Measurements from ENCODE around the gene DPP10.

DPP10 gene

DNA sequence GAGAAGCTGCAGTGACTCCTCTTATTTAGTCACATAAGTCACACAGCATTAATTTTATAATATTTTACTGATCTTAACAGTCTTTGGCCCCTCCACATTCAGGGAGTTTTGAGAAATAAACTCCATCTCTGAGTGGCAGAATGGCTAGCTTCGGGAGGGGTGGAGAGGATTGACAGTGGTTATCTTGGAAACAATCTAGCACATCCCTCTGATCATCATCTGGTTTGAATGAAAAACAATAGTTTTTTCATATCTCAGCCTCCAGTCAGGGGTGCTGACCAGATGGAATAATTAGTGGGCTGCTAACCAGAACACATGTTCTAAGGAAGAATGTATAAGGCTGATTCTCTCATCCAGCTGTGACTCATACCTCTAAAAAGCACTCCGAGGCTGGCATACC, 477.5 kb downstream of the DPP10 start:
- H3K4me3 ChIP-seq (ENCODE audit: insufficient read length, low read depth), result no peak overlapping the region
- TF ChIP-seq SUZ12 (IDR thresholded peaks at IDR 0.05; ENCODE audit: extremely low read depth, insufficient read depth, insufficient read length), result no peak
- no peak for TF ChIP-seq YY1 (IDR thresholded peaks at IDR 0.05; ENCODE audit: insufficient read depth, insufficient read length)
- no peak for TF ChIP-seq ZNF274 (IDR thresholded peaks at IDR 0.05; ENCODE audit: low read depth, low read length)
- no peak overlapping the region for H3K9ac ChIP-seq (ENCODE audit: insufficient read length, low read depth)
- H3K9me3 ChIP-seq (ENCODE audit: insufficient read depth, low read length), result no peaks in the 10 kb centered on the region
- DNase-seq (ENCODE audit: low read depth, low spot score), result no peak
- no peaks in the 10 kb centered on the region for H3K27me3 ChIP-seq (ENCODE audit: insufficient read depth, insufficient read length)
- H3K36me3 ChIP-seq (ENCODE audit: insufficient read depth, insufficient read length, low read length), result no peaks in the 10 kb centered on the region
- no peaks in the 10 kb centered on the region for H3K4me1 ChIP-seq (ENCODE audit: insufficient read depth, insufficient read length)

DNA sequence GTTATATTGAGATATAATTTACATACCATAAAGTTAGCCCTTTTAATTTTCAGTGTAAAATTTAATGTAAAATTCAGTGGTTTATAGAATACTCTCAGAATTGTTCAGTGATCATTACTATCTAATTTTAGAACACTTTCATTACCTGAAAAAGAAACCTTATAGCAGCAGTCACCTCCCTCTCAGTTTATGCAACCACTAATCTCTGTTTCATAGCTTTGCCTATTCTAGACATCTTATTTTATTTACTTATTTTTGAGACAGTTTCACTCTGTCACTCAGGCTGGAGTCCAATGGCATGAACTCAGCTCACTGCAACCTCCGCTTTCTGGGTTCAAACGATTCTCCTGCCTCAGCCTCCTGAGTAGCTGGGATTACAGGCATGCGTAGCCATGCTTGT, 479.6 kb downstream of the DPP10 start:
- H3K9me3 ChIP-seq (ENCODE audit: insufficient read depth, low read length), result no peaks in the 10 kb centered on the region
- no peaks in the 10 kb centered on the region for H3K4me1 ChIP-seq (ENCODE audit: insufficient read depth, insufficient read length)
- no peaks in the 10 kb centered on the region for H3K27me3 ChIP-seq (ENCODE audit: insufficient read depth, insufficient read length)
- TF ChIP-seq YY1 (IDR thresholded peaks at IDR 0.05; ENCODE audit: insufficient read depth, insufficient read length) (no peak), SUZ12 (IDR thresholded peaks at IDR 0.05; ENCODE audit: extremely low read depth, insufficient read depth, insufficient read length) (no peak), ZNF274 (IDR thresholded peaks at IDR 0.05; ENCODE audit: low read depth, low read length) (no peak)
- no peak for DNase-seq (ENCODE audit: low read depth, low spot score)
- H3K36me3 ChIP-seq (ENCODE audit: insufficient read depth, insufficient read length, low read length), result no peaks in the 10 kb centered on the region
- no peak overlapping the region for H3K9ac ChIP-seq (ENCODE audit: insufficient read length, low read depth)
- no peak overlapping the region for H3K4me3 ChIP-seq (ENCODE audit: insufficient read length, low read depth)

DNA sequence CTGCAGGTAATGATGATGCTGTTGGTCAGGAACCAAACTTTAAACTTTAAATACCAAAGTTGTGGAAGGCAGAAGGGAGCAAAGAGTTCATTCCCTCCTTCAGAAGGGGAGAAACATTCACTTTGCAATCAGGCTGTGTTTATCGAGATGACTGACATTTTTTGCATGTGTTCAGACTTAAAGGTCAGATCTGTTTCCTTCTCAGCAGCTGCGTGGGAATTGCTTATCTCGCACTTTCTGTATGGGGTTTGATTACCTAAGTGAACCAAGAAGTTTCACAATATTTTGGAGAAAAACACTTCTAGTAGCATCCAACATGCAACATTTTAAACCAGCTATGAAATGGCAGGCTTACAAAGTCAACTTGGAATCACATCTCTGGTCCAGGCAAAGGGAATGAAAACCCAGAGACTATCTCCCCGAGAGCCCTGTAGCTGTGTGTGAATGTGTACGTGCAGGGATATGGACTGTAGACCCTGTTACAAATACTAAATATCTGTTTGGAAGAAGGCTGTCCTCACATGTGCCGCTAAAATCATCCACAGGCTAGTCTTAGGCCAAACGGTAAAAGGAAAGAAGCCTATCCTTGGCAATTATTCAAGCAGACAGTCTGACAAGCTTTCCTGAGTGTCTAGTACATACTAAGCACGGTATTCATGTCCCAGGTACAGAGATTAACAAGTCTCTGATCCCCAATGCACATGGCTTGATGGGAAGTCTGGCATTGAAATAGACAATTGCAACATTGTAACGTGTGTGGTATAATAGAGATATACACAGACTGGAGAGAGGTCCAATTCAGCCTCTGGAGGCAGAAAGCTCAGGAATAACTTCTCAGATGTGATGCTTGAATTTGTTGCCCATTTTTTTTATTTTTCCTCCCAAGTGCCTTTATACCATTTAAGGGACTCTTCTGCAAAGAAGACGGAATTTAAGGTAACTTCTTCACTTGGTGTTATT, 483.1 kb downstream of the DPP10 start:
- no peak overlapping the region for H3K9ac ChIP-seq (ENCODE audit: insufficient read length, low read depth)
- no peak overlapping the region for H3K4me3 ChIP-seq (ENCODE audit: insufficient read length, low read depth)
- H3K4me1 ChIP-seq (ENCODE audit: insufficient read depth, insufficient read length), result no peaks in the 10 kb centered on the region
- DNase-seq (ENCODE audit: low read depth, low spot score), result no peak
- TF ChIP-seq ZNF274 (IDR thresholded peaks at IDR 0.05; ENCODE audit: low read depth, low read length) (no peak), YY1 (IDR thresholded peaks at IDR 0.05; ENCODE audit: insufficient read depth, insufficient read length) (no peak), SUZ12 (IDR thresholded peaks at IDR 0.05; ENCODE audit: extremely low read depth, insufficient read depth, insufficient read length) (no peak)
- no peaks in the 10 kb centered on the region for H3K27me3 ChIP-seq (ENCODE audit: insufficient read depth, insufficient read length)
- peaks cover 18% of the 10 kb centered on the region; the same call in 1 of the 2 replicates for H3K9me3 ChIP-seq (ENCODE audit: insufficient read depth, low read length)
- H3K36me3 ChIP-seq (ENCODE audit: insufficient read depth, insufficient read length, low read length), result no peaks in the 10 kb centered on the region

DNA sequence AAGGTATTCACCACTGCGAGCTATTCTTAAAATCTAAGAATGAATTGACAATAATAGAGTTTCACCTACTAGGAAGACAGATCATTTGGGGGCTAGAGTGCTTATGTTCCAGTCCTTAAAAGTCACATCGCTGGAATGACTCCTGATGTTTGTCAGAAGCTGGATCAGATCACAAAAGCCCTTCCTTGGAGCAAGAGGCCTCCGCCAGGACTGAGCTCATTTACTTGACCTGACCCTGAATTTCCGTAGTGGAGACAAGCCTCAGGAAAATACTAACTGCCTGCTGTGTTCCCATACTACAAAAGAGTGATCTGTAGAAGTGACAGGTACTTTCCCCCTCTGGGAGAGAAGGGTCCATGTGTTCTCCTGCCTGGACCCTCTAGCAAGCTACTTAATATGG, 483.9 kb downstream of the DPP10 start:
- TF ChIP-seq ZNF274 (IDR thresholded peaks at IDR 0.05; ENCODE audit: low read depth, low read length) (no peak), YY1 (IDR thresholded peaks at IDR 0.05; ENCODE audit: insufficient read depth, insufficient read length) (no peak), SUZ12 (IDR thresholded peaks at IDR 0.05; ENCODE audit: extremely low read depth, insufficient read depth, insufficient read length) (no peak)

DNA sequence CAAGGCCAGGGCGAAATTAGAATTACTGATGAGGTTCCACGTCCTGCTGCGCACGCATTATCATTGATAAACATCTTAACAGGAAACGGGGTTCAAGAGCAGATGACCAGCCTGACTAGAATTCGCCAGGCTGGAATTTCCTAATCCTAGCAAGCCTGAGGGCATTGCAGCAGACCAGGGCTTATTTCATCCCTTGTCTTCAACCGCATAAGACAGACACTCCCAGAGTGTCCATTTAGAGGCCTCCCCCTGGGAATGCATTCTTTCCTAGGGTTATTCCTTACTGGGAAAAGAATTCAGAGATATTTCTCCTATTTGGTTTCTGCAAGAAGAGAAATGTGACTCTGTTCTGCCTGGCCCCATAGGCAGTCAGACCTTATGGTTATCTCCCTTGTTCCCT, 486.8 kb downstream of the DPP10 start:
- TF ChIP-seq YY1 (IDR thresholded peaks at IDR 0.05; ENCODE audit: insufficient read depth, insufficient read length) (no peak), SUZ12 (IDR thresholded peaks at IDR 0.05; ENCODE audit: extremely low read depth, insufficient read depth, insufficient read length) (no peak), ZNF274 (IDR thresholded peaks at IDR 0.05; ENCODE audit: low read depth, low read length) (no peak)
- no peak overlapping the region for H3K9ac ChIP-seq (ENCODE audit: insufficient read length, low read depth)
- H3K9me3 ChIP-seq (ENCODE audit: insufficient read depth, low read length), result peaks cover 18% of the 10 kb centered on the region; the same call in 1 of the 2 replicates
- no peaks in the 10 kb centered on the region for H3K27me3 ChIP-seq (ENCODE audit: insufficient read depth, insufficient read length)
- H3K4me1 ChIP-seq (ENCODE audit: insufficient read depth, insufficient read length), result no peaks in the 10 kb centered on the region
- DNase-seq (ENCODE audit: low read depth, low spot score), result no peak
- H3K36me3 ChIP-seq (ENCODE audit: insufficient read depth, insufficient read length, low read length), result no peaks in the 10 kb centered on the region
- H3K4me3 ChIP-seq (ENCODE audit: insufficient read length, low read depth), result no peak overlapping the region

More for the DNA sequence above, 483.9 kb downstream of the DPP10 start:
- H3K4me1 ChIP-seq (ENCODE audit: insufficient read depth, insufficient read length), result no peaks in the 10 kb centered on the region
- no peaks in the 10 kb centered on the region for H3K27me3 ChIP-seq (ENCODE audit: insufficient read depth, insufficient read length)
- no peak for DNase-seq (ENCODE audit: low read depth, low spot score)
- H3K4me3 ChIP-seq (ENCODE audit: insufficient read length, low read depth), result no peak overlapping the region
- H3K36me3 ChIP-seq (ENCODE audit: insufficient read depth, insufficient read length, low read length), result no peaks in the 10 kb centered on the region
- peaks cover 18% of the 10 kb centered on the region; the same call in 1 of the 2 replicates for H3K9me3 ChIP-seq (ENCODE audit: insufficient read depth, low read length)
- no peak overlapping the region for H3K9ac ChIP-seq (ENCODE audit: insufficient read length, low read depth)

DNA sequence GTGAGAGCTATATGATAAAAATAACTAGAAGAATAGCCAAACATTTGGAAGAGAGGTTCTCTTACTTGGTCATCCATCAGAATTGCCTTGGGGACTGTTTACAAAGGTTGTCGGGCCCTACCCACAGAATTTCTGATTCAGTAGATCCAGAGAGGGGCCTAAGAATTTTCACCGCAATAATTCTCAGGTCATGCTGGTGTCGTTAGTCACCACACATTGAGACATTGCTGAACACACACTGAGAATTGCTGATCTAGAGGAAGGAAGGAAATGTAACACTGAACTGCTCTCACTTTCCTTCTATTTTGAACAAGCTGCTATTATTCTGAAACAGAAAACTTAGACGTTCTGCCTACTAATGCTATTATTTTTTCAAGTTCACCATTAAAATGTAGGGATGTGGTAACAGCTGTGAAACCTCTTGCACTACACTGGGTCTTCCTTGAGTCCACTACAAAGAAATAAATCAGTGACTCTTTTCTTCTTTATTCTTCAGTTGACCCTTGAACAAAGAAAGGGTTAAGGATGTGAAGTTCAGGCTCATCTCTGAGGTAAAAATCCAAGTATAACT, 491.3 kb downstream of the DPP10 start:
- H3K4me3 ChIP-seq (ENCODE audit: insufficient read length, low read depth), result no peak overlapping the region
- DNase-seq (ENCODE audit: low read depth, low spot score), result no peak

DNA sequence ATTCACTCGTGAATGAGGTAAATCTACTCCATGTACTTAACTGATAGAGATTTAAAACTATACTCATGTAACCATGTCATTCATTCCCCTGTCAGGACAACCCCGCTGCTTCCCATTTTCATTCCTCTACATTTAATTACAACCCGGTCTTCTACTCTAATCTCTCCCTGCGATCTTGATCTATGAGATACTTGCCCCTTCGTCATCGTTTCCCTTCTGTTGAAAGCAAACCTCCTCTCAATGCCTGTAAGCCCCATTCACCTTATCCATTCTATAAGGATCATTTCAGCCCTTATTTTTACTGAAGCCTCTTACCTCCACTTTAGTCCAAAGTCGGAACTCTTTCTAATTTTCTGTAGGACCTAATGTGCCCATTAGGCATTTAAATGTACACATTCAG, 492.6 kb downstream of the DPP10 start:
- H3K27me3 ChIP-seq (ENCODE audit: insufficient read depth, insufficient read length), result no peaks in the 10 kb centered on the region
- no peaks in the 10 kb centered on the region for H3K9me3 ChIP-seq (ENCODE audit: insufficient read depth, low read length)
- no peak for TF ChIP-seq SUZ12 (IDR thresholded peaks at IDR 0.05; ENCODE audit: extremely low read depth, insufficient read depth, insufficient read length)
- no peak for TF ChIP-seq YY1 (IDR thresholded peaks at IDR 0.05; ENCODE audit: insufficient read depth, insufficient read length)
- TF ChIP-seq ZNF274 (IDR thresholded peaks at IDR 0.05; ENCODE audit: low read depth, low read length), result no peak
- no peak overlapping the region for H3K4me3 ChIP-seq (ENCODE audit: insufficient read length, low read depth)
- no peak for DNase-seq (ENCODE audit: low read depth, low spot score)
- H3K4me1 ChIP-seq (ENCODE audit: insufficient read depth, insufficient read length), result no peaks in the 10 kb centered on the region
- no peak overlapping the region for H3K9ac ChIP-seq (ENCODE audit: insufficient read length, low read depth)
- H3K36me3 ChIP-seq (ENCODE audit: insufficient read depth, insufficient read length, low read length), result no peaks in the 10 kb centered on the region

More for the DNA sequence above, 491.3 kb downstream of the DPP10 start:
- Histone ChIP-seq H3K4me1 (ENCODE audit: insufficient read depth, insufficient read length) (no peaks in the 10 kb centered on the region), H3K36me3 (ENCODE audit: insufficient read depth, insufficient read length, low read length) (no peaks in the 10 kb centered on the region), H3K9me3 (ENCODE audit: insufficient read depth, low read length) (peaks cover 7% of the 10 kb centered on the region; the same call in 1 of the 2 replicates), H3K9ac (ENCODE audit: insufficient read length, low read depth) (no peak overlapping the region), H3K27me3 (ENCODE audit: insufficient read depth, insufficient read length) (no peaks in the 10 kb centered on the region)
- TF ChIP-seq ZNF274 (IDR thresholded peaks at IDR 0.05; ENCODE audit: low read depth, low read length), result no peak
- TF ChIP-seq SUZ12 (IDR thresholded peaks at IDR 0.05; ENCODE audit: extremely low read depth, insufficient read depth, insufficient read length), result no peak
- no peak for TF ChIP-seq YY1 (IDR thresholded peaks at IDR 0.05; ENCODE audit: insufficient read depth, insufficient read length)

Data from NT2/D1 (cell line).